GM12892 (cell line): ENCODE data around the gene P2RY10.
"Not testable (repeated sequence)": the region's sequence is repeated elsewhere in the genome, so short reads cannot be mapped to it uniquely, and the experiment has no call there.

Experiments
- POLR2A ChIP-seq: IDR thresholded peaks from 2 replicates; pipeline ENCODE4 v1.6.1; 2011; ENCODE audit warnings: low read depth, low read length, control low read depth
- TAF1 ChIP-seq: IDR thresholded peaks from 2 replicates; pipeline ENCODE4 v1.6.1; 2011; ENCODE audit warnings: low read depth, mild to moderate bottlenecking, control low read depth, low read length, borderline replicate concordance

DNA sequence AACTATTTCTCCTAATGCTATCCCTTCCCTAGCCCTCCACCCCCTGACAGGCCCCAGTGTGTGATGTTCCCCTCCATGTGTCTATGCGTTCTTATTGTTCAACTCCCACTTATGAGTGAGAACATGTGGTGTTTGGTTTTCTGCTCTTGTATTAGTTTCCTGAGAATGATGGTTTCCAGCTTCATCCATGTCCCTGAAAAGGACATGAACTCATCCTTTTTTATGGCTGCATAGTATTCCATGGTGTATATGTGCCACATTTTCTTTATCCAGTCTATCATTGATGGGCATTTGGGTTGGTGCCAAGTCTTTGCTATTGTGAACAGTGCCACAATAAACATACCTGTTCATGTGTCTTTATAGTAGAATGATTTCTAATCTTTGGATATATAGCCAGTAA, 62.3 kb downstream of the P2RY10 start:
- not testable (repeated sequence) for TF ChIP-seq TAF1, POLR2A
